Activated T-cell treated with anti-CD3 and anti-CD28 coated beads, Interleukin-2, amount 50 U/mL, for 4 hours (primary cell): ENCODE data around the gene CCR5. TPM values are rescaled to one million over a fixed set of nuclear protein-coding genes. Genes with fewer than 3 reads are reported as not detected.
A peak's percentile ranks its signal among the peaks of the same experiment; 100 is the strongest.
"Not testable (repeated sequence)": the region's sequence is repeated elsewhere in the genome, so short reads cannot be mapped to it uniquely, and the experiment has no call there.

Experiments used
- ATAC-seq, 2 donors: fragments of 200-7000 bp; cut with Tn5 transposase; one replicate each; pipeline ENCODE4 v1.10.0; 2021
- DNase-seq: peaks from one replicate; pipeline ENCODE4 v3.0.0-alpha.2; 2020
- H3K27me3 Mint-ChIP-seq: one replicate; pipeline ENCODE4 v1.8.0; 2021; ENCODE audit warnings: low read depth, mixed read lengths
- H3K36me3 Mint-ChIP-seq: one replicate; pipeline ENCODE4 v1.8.0; 2022; ENCODE audit warnings: mixed read lengths; ENCODE audit not compliant: insufficient read depth
- H3K4me1 Mint-ChIP-seq: one replicate; pipeline ENCODE4 v1.8.0; 2021; ENCODE audit warnings: low read depth, mixed read lengths
- H3K4me3 Mint-ChIP-seq: one replicate; pipeline ENCODE4 v1.8.0; 2021; ENCODE audit warnings: mild to moderate bottlenecking, moderate library complexity, mixed read lengths
- H3K9me3 Mint-ChIP-seq: one replicate; pipeline ENCODE4 v1.8.0; 2021; ENCODE audit warnings: mixed read lengths
- total RNA-seq, 3 donors: library from RNA; stranded (reverse); gene quantifications; one replicate each; pipeline ENCODE4 v1.2.1, GENCODE V29; 2021

The CCR5 gene
- total RNA-seq, result 1 to 10 TPM; 1.2 to 7.2 (median 2.2) TPM

GRCh38 chr3:46370839-46371518, at the start of gene CCR5:
CCR5 (plus strand) TSS chr3:46370946; CDS start chr3:46372903, 1,957 bp downstream.
- DNase-seq (no peak), ATAC-seq (peak; percentile 29 to 59)
- Mint-ChIP-seq H3K36me3 (no peaks in the 10 kb centered on the region), H3K9me3 (no peaks in the 10 kb centered on the region), H3K27me3 (no peaks in the 10 kb centered on the region), H3K4me1 (peaks cover 73% of the 10 kb centered on the region), H3K4me3 (peak within 1 kb of the TSS; percentile 53)

GRCh38 chr3:46321461-46322104, 49.2 kb upstream of the CCR5 start:
- Mint-ChIP-seq H3K4me3 (no peak overlapping the region), H3K27me3 (no peaks in the 10 kb centered on the region), H3K9me3 (peaks cover 5% of the 10 kb centered on the region), H3K36me3 (peaks cover 3% of the 10 kb centered on the region), H3K4me1 (peaks cover 7% of the 10 kb centered on the region)
- no peak for DNase-seq
- ATAC-seq, result no peak

GRCh38 chr3:46324036-46324435, 46.7 kb upstream of the CCR5 start:
- Mint-ChIP-seq H3K4me3 (no peak overlapping the region), H3K27me3 (no peaks in the 10 kb centered on the region), H3K9me3 (no peaks in the 10 kb centered on the region), H3K4me1 (peaks cover 7% of the 10 kb centered on the region), H3K36me3 (no peaks in the 10 kb centered on the region)
- no peak for DNase-seq
- ATAC-seq, result no peak

- ATAC-seq, result no peak
- H3K4me3 Mint-ChIP-seq, result no peak overlapping the region
Observed at GRCh38 chr3:46325645-46326300, 45.0 kb upstream of the CCR5 start.

GRCh38 chr3:46330676-46331075, 40.1 kb upstream of the CCR5 start:
- not testable (repeated sequence) for H3K27me3 Mint-ChIP-seq, H3K4me1 Mint-ChIP-seq, H3K36me3 Mint-ChIP-seq, H3K4me3 Mint-ChIP-seq, H3K9me3 Mint-ChIP-seq, ATAC-seq, DNase-seq

More at GRCh38 chr3:46325645-46326300, 45.0 kb upstream of the CCR5 start:
- Mint-ChIP-seq H3K4me1 (peaks cover 7% of the 10 kb centered on the region), H3K9me3 (no peaks in the 10 kb centered on the region), H3K27me3 (no peaks in the 10 kb centered on the region), H3K36me3 (no peaks in the 10 kb centered on the region)
- DNase-seq, result no peak

- Mint-ChIP-seq H3K4me1 (peaks cover 8% of the 10 kb centered on the region), H3K36me3 (no peaks in the 10 kb centered on the region)
Observed at GRCh38 chr3:46334741-46335478, 35.8 kb upstream of the CCR5 start.

GRCh38 chr3:46335541-46335940, 35.2 kb upstream of the CCR5 start:
- Mint-ChIP-seq H3K4me1 (peaks cover 8% of the 10 kb centered on the region), H3K36me3 (no peaks in the 10 kb centered on the region), H3K4me3 (no peak overlapping the region), H3K27me3 (peaks cover 2% of the 10 kb centered on the region), H3K9me3 (peaks cover 21% of the 10 kb centered on the region)
- ATAC-seq (no peak), DNase-seq (no peak)

More at GRCh38 chr3:46334741-46335478, 35.8 kb upstream of the CCR5 start:
- no peak for DNase-seq
- Mint-ChIP-seq H3K27me3 (peaks cover 2% of the 10 kb centered on the region), H3K9me3 (peaks cover 16% of the 10 kb centered on the region), H3K4me3 (no peak overlapping the region)
- ATAC-seq, result peak; percentile 89 to 92

- Mint-ChIP-seq H3K4me1 (peaks cover 8% of the 10 kb centered on the region), H3K9me3 (peaks cover 21% of the 10 kb centered on the region), H3K36me3 (no peaks in the 10 kb centered on the region), H3K27me3 (no peaks in the 10 kb centered on the region), H3K4me3 (no peak overlapping the region)
- peak in 1 of 2 donors; percentile 38 for ATAC-seq
- no peak for DNase-seq
Observed at GRCh38 chr3:46337911-46338310, 32.8 kb upstream of the CCR5 start.

- DNase-seq (no peak), ATAC-seq (no peak)
- peaks cover 21% of the 10 kb centered on the region for H3K9me3 Mint-ChIP-seq
- peaks cover 6% of the 10 kb centered on the region for H3K4me1 Mint-ChIP-seq
- H3K27me3 Mint-ChIP-seq, result no peaks in the 10 kb centered on the region
- H3K36me3 Mint-ChIP-seq, result no peaks in the 10 kb centered on the region
- no peak overlapping the region for H3K4me3 Mint-ChIP-seq
Observed at GRCh38 chr3:46338840-46339239, 31.9 kb upstream of the CCR5 start.

GRCh38 chr3:46344476-46344875, 26.3 kb upstream of the CCR5 start:
- Mint-ChIP-seq H3K4me1 (peaks cover 15% of the 10 kb centered on the region), H3K27me3 (no peaks in the 10 kb centered on the region), H3K9me3 (peaks cover 10% of the 10 kb centered on the region), H3K4me3 (no peak overlapping the region), H3K36me3 (no peaks in the 10 kb centered on the region)
- DNase-seq, result no peak
- ATAC-seq, result no peak

GRCh38 chr3:46348823-46349482, 21.8 kb upstream of the CCR5 start:
- no peaks in the 10 kb centered on the region for H3K9me3 Mint-ChIP-seq
- no peaks in the 10 kb centered on the region for H3K36me3 Mint-ChIP-seq
- DNase-seq, result no peak
- no peaks in the 10 kb centered on the region for H3K27me3 Mint-ChIP-seq
- no peak for ATAC-seq
- no peak overlapping the region for H3K4me3 Mint-ChIP-seq
- peaks cover 57% of the 10 kb centered on the region for H3K4me1 Mint-ChIP-seq

- Mint-ChIP-seq H3K27me3 (no peaks in the 10 kb centered on the region), H3K36me3 (no peaks in the 10 kb centered on the region), H3K9me3 (no peaks in the 10 kb centered on the region), H3K4me1 (peaks cover 63% of the 10 kb centered on the region), H3K4me3 (peak overlapping the region; percentile 11)
- DNase-seq (no peak), ATAC-seq (peak in 1 of 2 donors; percentile 8)
Observed at GRCh38 chr3:46349484-46350261, 21.1 kb upstream of the CCR5 start.

GRCh38 chr3:46350262-46350565, 20.5 kb upstream of the CCR5 start:
- peaks cover 67% of the 10 kb centered on the region for H3K4me1 Mint-ChIP-seq
- H3K9me3 Mint-ChIP-seq, result no peaks in the 10 kb centered on the region
- H3K36me3 Mint-ChIP-seq, result no peaks in the 10 kb centered on the region
- DNase-seq, result no peak
- no peak overlapping the region for H3K4me3 Mint-ChIP-seq
- no peaks in the 10 kb centered on the region for H3K27me3 Mint-ChIP-seq
- ATAC-seq, result no peak
